Measurements from ENCODE around the gene SERPINB7.

Gene SERPINB7

DNA sequence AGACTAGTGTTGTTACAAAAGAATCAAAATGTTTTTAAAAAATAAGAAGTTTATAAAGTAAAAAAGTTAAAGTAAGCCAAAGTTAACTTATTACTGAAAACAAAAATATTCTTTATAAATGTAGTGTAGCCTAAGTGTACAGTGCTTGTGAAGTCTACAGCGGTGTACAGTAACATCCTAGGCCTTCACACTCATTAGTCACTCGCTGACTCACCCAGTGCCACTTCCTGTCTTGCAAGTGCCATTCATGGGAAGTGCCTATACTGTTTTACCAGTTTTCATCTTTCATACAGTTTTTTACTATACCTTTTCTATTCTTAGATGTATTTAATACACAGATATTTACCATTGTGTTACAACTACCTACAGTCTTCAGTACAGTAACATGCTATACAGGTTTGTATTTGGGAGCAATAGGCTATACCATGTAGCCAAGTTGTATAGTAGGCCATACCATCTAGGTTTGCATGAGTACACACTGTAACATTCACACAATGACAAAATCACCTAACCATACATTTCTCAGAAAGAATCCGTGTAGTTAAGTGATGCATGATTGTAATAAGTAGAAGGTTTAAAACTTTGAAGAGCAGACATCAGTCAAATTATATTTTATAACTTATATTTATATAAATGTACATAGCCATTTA, 13.4 kb downstream of the SERPINB7 start:
- DNase-seq = peak; percentile 28

DNA sequence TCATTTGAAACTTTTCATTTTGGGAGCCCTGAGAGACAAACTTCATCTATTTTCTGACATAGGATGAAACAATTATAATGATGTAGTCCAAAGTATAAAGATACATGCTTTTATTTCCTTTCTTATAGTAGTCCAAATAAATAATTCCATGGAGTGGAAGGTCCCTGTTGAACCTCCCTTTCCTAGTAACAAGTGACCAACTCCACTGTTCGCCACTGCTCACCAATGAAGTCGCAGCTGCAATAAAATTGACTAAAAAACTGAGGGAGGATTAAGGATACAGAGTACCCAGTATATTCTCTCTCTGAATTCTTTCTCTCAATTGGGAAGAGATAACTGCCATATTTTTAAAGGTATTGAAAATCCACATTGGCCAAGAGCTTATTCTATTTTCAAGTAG, 14.1 kb downstream of the SERPINB7 start:
- DNase-seq = no peak

DNA sequence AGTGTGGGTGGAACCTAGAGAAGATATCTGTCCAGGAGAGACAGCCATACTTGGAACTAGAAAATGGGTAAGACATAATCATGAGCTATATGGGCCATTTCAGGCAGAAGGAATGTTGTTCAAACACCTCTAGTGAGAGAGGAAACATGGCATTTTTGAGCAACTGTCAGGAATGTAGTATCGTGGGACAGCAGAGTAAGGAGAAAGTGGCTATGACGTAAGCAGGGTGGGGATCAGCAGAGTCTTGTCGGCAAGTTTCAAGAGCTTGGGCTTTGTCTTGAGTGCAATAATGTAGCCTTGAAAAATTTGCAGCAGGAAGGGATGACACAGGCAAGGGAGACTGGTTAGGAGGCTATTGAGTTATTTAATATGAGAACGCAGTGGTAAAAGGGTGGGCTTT, 20.4 kb downstream of the SERPINB7 start:
- DNase-seq = no peak

DNA sequence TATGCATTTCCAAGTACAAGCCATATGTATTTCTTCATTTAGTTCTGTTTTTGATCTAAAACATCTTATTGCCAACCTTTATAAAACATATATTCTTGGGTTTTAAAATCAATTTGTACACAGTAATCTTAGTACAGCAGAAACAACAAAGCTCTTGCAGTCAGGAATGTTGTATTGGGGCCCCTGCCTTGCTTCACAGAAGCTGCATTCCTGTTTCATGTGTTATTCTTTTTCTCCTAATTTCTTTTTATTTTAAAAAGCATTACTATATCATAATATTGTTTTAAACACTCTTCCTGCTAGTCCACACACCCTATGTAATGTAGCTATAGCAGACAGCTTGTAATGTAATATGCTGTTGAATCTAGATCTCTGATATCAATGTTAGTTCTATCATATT, 24.0 kb downstream of the SERPINB7 start:
- no peak for DNase-seq

DNA sequence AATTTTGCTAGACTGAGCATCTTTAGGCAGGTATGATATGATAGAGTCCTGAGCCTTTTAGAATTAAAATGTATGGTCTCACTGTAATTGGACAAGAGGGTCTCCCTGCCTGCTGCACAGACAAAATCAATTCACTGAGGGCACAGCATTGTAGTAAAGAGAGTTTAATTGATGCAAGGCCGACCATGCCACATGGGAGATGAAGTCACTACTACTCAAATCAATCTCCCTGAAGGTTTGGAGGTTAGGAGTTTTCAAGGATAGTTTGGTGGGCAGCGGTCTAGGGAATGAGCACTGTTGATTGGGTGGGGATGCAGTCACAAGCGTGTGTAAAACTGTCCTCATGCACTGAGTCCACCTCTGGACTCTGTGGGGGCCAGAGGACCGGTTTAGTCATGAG, 26.1 kb downstream of the SERPINB7 start:
- no peak for DNase-seq

DNA sequence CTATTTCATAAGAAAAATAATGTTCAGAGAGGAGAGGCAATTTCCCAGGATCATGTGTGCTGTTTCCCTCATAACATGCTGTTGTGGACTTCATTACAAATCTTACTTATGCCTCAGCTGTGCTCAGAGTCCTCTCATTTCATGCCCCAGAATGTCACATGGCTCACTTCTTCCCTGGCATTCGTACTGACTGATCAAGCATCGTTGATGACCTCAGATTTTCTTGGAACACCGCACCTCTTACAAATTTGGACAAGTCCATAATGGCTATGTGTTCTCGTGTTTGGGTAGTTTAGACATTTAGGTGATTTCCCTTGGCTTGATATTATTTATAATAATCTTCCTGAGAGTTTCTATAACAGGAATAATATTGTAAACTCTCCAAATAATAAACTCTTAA, 32.9 kb downstream of the SERPINB7 start:
- DNase-seq = no peak

DNA sequence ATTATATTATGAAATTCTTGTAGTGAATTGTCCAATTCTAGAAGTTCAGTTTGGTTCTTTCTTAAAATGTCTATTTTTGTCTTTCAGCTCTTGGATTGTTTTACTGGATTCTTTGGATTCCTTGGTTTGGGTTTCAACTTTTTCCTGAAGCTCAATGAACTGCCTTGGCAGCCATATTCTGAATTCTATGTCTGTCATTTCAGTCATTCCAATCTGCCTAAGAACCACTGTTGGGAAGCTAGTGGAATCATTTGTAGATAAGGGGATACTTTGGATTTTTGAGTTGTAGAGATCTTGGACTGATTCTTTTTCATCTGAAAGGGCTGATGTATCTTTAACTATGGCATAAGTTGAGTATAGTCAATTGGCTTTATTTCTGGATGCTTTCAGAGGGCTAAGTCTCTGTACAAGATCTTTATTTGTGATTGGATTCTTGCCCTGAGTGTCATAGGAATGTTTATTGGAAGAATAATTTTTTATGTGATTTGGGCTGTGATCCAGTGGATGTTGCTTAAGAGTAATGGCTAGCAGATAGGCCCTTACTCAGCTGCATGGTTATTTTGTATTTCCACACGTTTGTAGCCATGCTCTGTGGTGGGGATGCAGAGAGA, 42.3 kb downstream of the SERPINB7 start:
- no peak for DNase-seq

DNA sequence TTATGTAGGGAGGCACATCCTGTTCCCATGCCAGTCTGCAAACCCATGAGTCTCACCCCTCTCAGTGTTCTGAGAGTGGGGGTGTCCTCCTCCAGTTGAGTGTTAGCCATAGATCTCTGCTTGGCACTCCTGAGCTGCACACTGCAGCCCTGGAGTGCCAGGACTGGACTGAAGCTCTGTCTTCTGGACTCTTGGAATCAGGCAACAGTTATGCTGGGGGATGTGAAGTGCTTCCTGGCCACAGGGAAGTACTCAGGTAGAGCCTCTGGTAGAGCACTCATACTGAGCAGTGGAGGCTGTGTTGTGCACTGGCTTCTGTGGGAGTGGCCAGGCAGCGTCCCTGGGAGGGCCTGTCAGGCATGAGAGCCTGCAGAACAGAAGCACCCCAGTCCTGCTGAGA, 43.0 kb downstream of the SERPINB7 start:
- no peak for DNase-seq

DNA sequence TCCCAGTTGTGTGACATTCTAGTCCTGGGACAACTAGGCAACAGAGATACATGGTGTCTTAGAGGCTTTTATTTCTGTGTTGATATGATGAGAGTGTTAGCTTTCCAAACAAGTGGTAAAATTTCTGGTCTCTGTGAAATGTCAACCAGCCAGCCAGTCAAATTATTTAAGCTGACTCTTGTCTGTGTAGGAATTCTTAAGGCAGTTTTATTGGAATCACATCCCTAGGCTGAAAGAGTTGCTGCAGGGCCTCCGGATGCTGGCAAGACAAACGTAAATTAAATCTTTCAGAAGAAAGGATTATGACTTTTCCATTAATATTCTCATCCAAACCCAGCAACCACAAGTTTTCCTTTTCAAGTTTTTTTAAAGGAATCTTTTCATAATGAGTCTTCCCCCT, 44.6 kb downstream of the SERPINB7 start:
- no peak for DNase-seq

DNA sequence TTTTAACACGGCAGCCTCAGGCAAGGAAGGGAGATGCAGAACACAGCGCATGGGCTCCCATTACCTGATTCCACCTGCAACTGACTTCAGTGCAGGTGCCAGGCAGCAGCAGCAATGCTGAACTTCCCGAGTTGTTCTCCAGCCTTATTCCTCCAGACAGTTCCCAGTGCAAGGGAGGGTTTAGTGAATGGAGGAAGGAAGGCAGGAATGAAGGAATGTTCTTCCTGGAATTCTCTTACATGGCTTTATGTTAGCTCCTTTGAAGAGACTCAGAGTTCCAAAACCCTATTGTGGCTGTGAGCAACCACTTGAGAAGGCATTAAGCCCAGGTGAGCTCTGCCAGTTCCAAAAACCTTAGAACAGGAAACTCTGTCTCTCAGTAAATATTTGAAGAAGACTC, 45.5 kb downstream of the SERPINB7 start:
- DNase-seq = no peak

DNA sequence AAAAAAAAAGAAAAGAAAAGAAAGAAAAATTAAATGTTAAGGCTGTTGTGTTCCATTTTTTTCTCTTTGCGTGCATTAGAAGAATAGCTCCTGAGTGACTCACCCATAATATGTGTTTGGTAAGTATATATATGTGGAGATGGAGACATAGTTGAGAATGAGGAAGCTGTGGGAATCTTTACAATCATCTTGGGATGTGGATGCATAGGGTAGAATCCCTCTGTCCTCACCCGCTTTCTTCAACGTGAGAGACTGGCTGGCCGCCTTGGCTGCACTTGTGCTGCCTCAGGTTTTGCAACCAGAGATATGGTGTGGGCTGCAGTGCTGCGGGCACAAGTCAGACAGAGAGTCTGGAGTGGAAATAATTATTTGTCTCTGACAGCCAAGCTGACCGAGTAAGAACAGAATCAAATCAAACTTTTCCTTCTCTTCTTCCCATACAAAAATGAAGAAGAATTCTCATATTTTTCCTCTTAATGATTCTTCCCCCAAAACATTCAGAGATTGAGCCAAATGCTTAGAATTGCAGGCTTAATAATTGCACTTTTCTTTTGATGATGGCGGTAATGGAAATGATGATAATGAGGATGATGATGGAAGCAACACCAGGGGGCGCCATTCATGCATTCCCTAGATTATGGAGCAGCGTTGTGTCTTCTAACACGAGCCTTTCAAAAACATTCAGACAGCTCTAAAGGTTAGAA, 48.5 kb downstream of the SERPINB7 start:
- peak; percentile 29 for DNase-seq

DNA sequence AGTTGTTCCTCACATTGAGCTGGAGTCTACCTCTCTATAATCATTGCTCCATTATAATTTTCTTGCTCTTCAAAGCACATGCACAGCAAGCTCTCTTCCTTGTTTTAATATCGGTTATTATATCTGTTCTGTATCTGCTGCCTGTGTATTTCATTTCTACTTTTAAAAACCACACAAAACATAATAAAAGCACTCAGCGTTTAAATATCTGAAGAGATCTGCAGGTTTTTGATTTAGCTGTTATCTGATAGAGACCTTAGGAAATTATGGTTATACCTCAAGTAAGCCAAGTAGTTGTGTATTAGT, 49.0 kb downstream of the SERPINB7 start:
- DNase-seq = no peak

DNA sequence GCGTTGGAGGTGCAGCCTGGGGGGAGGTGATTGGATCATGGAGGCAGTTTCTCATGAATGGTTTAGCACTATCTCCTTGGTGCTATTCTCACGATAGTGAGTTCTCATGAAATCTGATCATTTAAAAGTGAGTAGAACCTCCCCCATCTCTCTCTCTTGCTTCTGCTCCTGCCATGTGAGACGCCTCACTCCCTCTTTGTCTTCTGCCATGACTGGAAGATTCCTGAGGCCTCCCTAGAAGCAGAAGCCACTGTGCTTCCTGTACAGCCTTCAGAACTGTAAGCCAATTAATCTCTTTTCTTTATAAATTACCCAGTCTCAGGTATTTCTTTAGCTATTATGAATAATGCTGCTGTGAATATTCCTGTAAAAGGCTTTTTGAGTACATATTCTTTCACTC, 52.9 kb downstream of the SERPINB7 start:
- no peak for DNase-seq

DNA sequence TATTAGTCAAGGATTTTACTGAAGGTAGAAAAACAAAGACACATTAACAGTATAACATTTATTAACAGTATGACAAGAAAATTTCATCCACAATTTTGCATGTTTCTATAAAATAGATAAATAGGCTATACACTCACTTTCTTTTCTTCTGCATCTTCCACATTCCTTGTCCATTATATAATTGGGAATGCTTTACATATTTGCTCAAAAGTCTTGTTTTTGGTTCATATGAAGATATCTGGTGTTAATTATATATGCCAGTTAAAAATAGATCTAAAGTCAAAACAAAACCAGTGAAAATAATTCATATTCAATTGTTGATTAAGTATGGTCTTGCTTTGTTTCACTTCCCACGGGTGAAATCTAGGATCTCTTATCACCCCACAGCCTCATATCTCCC, 53.4 kb downstream of the SERPINB7 start:
- no peak for DNase-seq

DNA sequence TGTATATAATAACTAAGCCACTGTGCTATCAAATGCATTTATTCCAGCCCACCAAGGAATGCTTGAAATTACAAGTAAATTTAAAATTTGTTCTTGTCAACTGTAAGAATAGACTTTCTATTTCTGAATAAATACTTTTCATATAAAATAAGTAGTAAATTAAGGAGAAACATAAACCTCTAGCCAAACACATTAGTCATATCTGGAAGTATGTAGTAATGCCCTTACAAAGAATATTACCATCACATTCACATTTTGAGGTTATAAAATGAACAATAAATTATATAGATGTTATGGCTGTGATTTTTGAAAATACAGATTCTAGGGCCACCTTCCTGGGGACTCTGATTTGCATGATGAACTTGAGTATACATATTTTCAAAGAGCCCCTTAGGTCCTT, 54.7 kb downstream of the SERPINB7 start:
- DNase-seq = no peak

DNA sequence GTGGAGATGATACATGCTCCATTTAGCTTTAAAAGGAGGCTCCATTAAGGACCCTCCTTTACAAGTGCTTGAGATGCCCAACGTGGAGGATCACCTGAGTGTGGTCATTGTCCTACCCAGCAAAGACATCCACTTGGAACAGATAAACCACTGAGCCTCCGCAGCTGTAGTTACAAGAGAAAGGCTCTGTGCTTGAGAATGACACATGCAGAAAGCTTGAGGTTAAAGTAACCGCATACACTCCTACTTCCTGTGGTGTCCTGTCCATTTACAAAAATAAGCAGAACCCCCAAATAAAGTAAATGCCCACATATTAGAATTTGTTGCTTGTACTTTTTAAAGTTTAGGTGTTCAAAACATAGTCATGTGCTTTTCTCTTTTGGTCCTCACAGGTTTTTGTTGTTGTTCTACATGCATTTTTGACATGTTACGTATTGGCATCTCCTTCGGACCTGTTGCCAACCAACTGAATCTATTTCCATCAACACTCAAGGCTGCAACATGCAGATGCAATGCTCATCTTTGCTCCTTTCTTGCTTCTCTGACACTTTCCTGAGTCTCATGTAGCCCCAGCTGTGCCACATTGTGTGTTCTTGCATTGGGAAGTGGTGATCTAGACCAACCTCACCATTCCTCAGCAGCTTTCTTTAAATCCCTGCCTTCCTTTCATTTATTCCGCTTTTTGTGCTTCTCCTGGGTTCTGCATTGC, 56.0 kb downstream of the SERPINB7 start:
- no peak for DNase-seq

DNA sequence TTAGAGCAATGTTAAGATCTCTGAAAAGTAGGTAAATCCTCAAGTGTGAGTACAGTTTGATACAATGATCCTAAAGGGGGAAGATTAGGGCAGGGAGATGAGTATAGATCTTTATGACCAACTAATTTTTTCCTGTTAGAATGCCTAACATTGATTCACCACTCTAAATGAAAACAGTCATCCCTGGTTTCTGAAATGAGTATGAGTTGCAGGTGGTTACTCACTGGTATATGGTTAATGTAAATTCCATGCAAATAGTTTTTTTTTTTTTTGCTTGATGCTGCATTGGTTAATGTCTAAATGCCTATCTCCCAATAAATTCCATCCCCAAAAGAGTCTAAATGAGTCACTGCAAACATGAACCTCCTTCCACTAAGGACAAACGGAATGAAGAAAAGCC, 57.3 kb downstream of the SERPINB7 start:
- no peak for DNase-seq

DNA sequence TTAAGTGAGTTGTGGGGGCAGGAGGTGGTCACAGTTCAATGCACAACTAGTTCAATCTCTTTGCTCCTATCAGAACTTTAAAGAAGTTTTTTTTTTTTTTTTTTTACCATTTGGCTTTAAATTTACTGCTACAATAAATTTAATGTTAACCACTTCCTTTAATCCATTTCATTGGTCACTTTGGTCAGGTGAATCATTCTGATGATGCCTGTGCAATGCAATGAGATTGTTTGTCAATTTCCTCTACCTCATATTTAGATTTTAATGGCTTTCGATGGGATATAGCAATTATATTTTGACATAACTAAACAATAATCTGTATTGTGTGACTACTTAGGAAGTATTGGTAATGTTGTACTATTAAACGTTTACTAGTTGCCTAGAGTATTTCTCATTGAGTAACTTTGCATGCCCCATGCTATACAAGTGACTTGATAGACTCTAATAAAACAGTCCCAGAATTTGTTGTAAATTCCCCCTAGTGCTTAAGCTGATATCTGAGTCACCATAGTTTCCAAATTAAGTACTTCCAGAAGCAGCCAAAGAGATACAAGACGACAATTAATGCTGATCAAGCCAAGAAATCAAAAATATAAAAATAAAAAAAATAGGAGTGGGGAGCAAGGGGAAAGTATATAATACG, 59.4 kb downstream of the SERPINB7 start:
- DNase-seq = no peak

DNA sequence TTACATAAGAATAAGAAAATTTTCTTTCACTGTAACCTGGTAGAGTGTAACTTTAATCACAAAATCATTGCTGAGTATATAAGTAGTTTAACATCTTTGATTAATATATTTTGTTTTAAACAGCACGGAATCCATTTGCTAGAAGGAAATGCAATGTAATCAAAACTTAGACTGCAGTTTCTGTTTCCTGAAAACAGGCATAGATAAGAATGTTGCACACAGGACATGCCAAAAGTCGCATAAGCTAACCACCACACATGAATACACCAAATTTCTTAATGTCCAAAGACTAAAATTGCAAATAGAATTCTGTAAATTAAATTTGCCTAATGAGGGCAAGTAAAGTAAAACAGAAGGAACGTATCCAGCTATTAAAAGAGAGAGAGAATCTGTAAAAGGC, 61.2 kb downstream of the SERPINB7 start:
- DNase-seq = no peak

DNA sequence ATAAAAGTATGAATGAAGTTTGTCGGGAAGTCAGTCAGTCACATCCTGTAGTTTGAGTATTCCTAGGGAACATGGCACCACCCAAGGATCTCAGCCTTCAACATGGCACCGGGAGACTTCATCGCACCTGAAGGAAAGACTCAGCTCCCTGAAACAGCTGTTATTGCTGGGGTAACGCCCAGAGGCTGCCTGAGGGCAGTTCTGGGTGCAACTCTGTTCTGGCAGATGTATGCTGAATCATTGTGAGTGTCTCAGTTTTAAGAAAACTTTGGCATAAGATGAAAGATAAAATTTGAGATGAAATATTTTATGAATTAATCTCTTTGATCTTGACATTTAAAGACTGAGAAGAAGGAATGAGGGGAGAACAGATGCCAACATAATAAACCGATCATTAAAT, 62.4 kb downstream of the SERPINB7 start:
- no peak for DNase-seq

DNA sequence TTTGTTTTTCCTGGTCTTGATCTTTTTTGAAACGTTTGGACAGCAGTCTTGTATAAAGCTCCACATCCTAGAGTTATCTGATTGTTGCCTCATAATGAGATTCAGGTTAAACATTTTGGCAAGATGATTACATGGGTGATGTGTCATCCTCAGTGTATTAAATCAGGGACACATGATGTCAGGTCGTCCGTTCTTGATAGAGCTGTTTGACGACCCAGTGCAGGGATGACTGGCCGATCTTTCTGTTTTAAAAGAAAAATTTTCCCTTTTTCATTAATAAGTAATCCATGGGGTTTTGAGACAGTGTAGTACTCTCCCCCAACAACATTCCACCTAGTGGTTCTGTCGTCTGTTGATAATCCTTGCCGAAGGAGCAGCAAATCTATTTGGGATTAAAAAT, 67.8 kb downstream of the SERPINB7 start:
- no peak for DNase-seq

DNA sequence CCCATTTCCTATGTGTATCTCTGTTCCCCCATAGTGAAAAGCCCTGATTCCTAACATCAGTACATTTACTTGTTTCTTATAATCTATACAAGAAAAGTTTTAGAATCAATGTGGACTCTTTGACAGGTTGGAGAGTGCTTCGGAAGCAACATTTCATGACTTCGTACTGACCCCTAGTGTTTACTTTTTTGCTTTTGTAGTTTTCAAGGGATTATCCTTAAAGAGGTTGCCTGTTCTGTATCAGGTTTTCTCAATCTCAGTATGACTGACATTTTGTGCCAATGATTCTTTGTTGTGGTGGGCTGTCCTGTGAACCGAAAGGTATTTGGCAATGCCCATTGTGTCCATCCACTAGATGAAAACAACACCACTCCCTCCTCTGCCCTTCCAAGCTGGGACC, 69.0 kb downstream of the SERPINB7 start:
- DNase-seq = no peak

DNA sequence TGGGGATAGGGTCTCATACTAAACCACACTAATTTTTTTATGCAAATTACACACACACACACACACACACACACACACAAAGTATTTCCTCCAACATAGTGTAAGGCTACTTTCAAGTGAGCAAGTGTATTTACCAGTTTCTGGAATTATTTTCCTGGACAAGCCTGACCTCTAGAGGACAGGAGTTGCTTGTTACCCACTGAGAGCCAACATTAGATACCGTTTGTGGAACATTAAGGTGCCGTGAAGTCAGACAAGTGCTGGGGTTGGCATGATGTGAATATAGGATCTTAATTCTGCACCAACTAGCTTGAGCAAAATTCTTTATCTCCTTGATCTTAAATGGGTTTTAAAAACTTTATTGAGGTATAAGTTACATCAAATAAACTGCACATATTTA, 72.9 kb downstream of the SERPINB7 start:
- DNase-seq = no peak

DNA sequence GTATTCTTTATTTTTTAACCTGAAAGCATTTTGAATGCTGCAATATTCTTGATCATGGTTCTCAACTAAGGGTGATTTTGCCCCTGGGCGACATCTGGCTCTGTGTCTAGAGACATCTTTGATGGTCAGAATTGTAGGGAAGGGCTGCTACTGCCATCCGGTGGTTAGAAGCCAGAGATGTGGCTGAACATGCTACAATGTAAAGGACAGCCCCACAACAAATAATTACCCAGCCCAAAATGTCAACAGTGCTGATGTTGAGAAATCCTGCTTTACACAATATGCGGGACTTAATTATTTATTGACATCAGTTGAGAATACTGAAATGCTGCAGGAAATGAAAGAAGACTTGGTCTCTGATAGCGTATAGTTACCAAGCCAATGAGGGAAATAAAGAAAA, 74.8 kb downstream of the SERPINB7 start:
- no peak for DNase-seq

All from CD4-positive, alpha-beta T cell treated with Interleukin-17A for 4 hours (primary cell).